Neural progenitor cell (in vitro differentiated cells): Measurements from ENCODE around the gene ARL16. TPM values are rescaled to one million over a fixed set of nuclear protein-coding genes. Genes with fewer than 3 reads are reported as not detected.

Experiments
- DNase-seq: peaks from one replicate; pipeline ENCODE4 v3.0.0-alpha.2; 2016; ENCODE audit warnings: low spot score
- H2AFZ ChIP-seq: fragments of 200-600 bp; sonication (generic); replicated peaks from 2 replicates; pipeline ENCODE4 v1.6.1; 2016; ENCODE audit warnings: antibody characterized with exemption
- H3F3A ChIP-seq: fragments of 200-600 bp; sonication (generic); 2 replicates; pipeline ENCODE4 v1.6.1; 2016; ENCODE audit warnings: antibody characterized with exemption, low read depth
- H3K27ac ChIP-seq: fragments of 200-600 bp; sonication (generic); 2 replicates; pipeline ENCODE4 v1.5.1; 2016; ENCODE audit warnings: mild to moderate bottlenecking
- H3K27me3 ChIP-seq: fragments of 200-600 bp; sonication (generic); 2 replicates; pipeline ENCODE4 v1.6.1; 2016; ENCODE audit warnings: mild to moderate bottlenecking, moderate library complexity
- H3K36me3 ChIP-seq: fragments of 200-600 bp; sonication (generic); 2 replicates; pipeline ENCODE4 v1.5.1; 2016
- H3K4me1 ChIP-seq: fragments of 200-600 bp; sonication (generic); 2 replicates; pipeline ENCODE4 v1.6.1; 2016; ENCODE audit warnings: mixed run types
- H3K4me2 ChIP-seq: fragments of 200-600 bp; sonication (generic); 2 replicates; pipeline ENCODE4 v1.6.1; 2016
- H3K4me3 ChIP-seq: fragments of 200-600 bp; sonication (generic); 2 replicates; pipeline ENCODE4 v1.5.1; 2016
- H3K79me2 ChIP-seq: fragments of 200-600 bp; sonication (generic); 2 replicates; pipeline ENCODE4 v1.6.1; 2016; ENCODE audit warnings: low read depth
- H3K9ac ChIP-seq: fragments of 200-600 bp; sonication (generic); 2 replicates; pipeline ENCODE4 v1.6.1; 2016
- H3K9me3 ChIP-seq: fragments of 200-600 bp; sonication (generic); 2 replicates; pipeline ENCODE4 v1.5.1; 2016; ENCODE audit warnings: low read depth
- H4K20me1 ChIP-seq: fragments of 200-600 bp; sonication (generic); 2 replicates; pipeline ENCODE4 v1.6.1; 2016; ENCODE audit warnings: low read depth
- H3K27ac Mint-ChIP-seq: 3 replicates; pipeline ENCODE4 v1.8.0; 2021; ENCODE audit warnings: mixed read lengths
- H3K27me3 Mint-ChIP-seq: 2 replicates; pipeline ENCODE4 v1.8.0; 2022; ENCODE audit warnings: low read depth, mild to moderate bottlenecking, inconsistent platforms, moderate library complexity, mixed read lengths; ENCODE audit not compliant: insufficient read depth
- H3K36me3 Mint-ChIP-seq: 3 replicates; pipeline ENCODE4 v1.8.0; 2021; ENCODE audit warnings: mixed read lengths
- H3K4me1 Mint-ChIP-seq: 3 replicates; pipeline ENCODE4 v1.8.0; 2021; ENCODE audit warnings: mixed read lengths
- H3K4me3 Mint-ChIP-seq: 3 replicates; pipeline ENCODE4 v1.8.0; 2021; ENCODE audit warnings: mild to moderate bottlenecking, moderate library complexity, mixed read lengths
- H3K9me3 Mint-ChIP-seq: 3 replicates; pipeline ENCODE4 v1.8.0; 2020; ENCODE audit warnings: mixed read lengths
- CTCF ChIP-seq: fragments of 200-600 bp; sonication (generic); IDR thresholded peaks from 2 replicates; pipeline ENCODE4 v1.5.1; 2017; ENCODE audit warnings: antibody characterized with exemption, mild to moderate bottlenecking
- EZH2 ChIP-seq: fragments of 200-600 bp; sonication (generic); IDR thresholded peaks from 2 replicates; pipeline ENCODE4 v1.6.1; 2017; ENCODE audit warnings: antibody characterized with exemption, mild to moderate bottlenecking, moderate library complexity
- EZH2phosphoT487 ChIP-seq: fragments of 200-600 bp; sonication (generic); IDR thresholded peaks from 2 replicates; pipeline ENCODE4 v1.6.1; 2017; ENCODE audit warnings: antibody characterized with exemption
- total RNA-seq: library from RNA; depleted of rRNA; stranded (reverse); fragments of >200 nt; gene quantifications from 2 replicates; pipeline ENCODE4 v1.2.3, GENCODE V29; 2015; ENCODE audit warnings: low replicate concordance

The ARL16 gene
- total RNA-seq, 1 donor from 2014 or later = 31.2 TPM

GRCh38 chr17:81688616-81689015 lies 5.0 kb upstream of the ARL16 start:
- H3K27ac Mint-ChIP-seq = no peak overlapping the region

GRCh38 chr17:81687770-81688541 lies 4.4 kb upstream of the ARL16 start:
- Histone ChIP-seq H3K4me3 (no peak overlapping the region), H2AFZ (no peak overlapping the region), H3K27me3 (no peaks in the 10 kb centered on the region), H3K9ac (no peak overlapping the region), H3F3A (no peaks in the 10 kb centered on the region), H3K4me2 (no peak overlapping the region), H3K36me3 (no peaks in the 10 kb centered on the region), H3K9me3 (no peaks in the 10 kb centered on the region), H4K20me1 (peaks cover 20% of the 10 kb centered on the region), H3K27ac (no peak overlapping the region), H3K4me1 (peaks cover 5% of the 10 kb centered on the region), H3K79me2 (peaks cover 33% of the 10 kb centered on the region)
- no peaks in the 10 kb centered on the region for H3K9me3 Mint-ChIP-seq
- no peak overlapping the region for H3K27ac Mint-ChIP-seq
- H3K27me3 Mint-ChIP-seq = peaks cover 7% of the 10 kb centered on the region
- H3K4me1 Mint-ChIP-seq = peaks cover 17% of the 10 kb centered on the region
- H3K36me3 Mint-ChIP-seq = peaks cover 16% of the 10 kb centered on the region
- DNase-seq = no peak
- TF ChIP-seq EZH2phosphoT487 (no peak), EZH2 (no peak), CTCF (no peak)
- H3K4me3 Mint-ChIP-seq = no peak overlapping the region

More at GRCh38 chr17:81688616-81689015, 5.0 kb upstream of the ARL16 start:
- Histone ChIP-seq H3K79me2 (peaks cover 28% of the 10 kb centered on the region), H3K9me3 (no peaks in the 10 kb centered on the region), H3K27me3 (no peaks in the 10 kb centered on the region), H3F3A (no peaks in the 10 kb centered on the region), H4K20me1 (peaks cover 20% of the 10 kb centered on the region), H3K4me2 (no peak overlapping the region), H3K27ac (no peak overlapping the region), H3K4me3 (no peak overlapping the region), H3K4me1 (peaks cover 5% of the 10 kb centered on the region), H3K36me3 (no peaks in the 10 kb centered on the region), H2AFZ (no peak overlapping the region), H3K9ac (no peak overlapping the region)
- Mint-ChIP-seq H3K9me3 (no peaks in the 10 kb centered on the region), H3K36me3 (peaks cover 16% of the 10 kb centered on the region), H3K4me1 (peaks cover 16% of the 10 kb centered on the region), H3K27me3 (peaks cover 7% of the 10 kb centered on the region), H3K4me3 (no peak overlapping the region)
- TF ChIP-seq EZH2phosphoT487 (no peak), EZH2 (no peak), CTCF (no peak)
- DNase-seq = no peak

- TF ChIP-seq EZH2phosphoT487 (no peak), CTCF (no peak), EZH2 (no peak)
- H3K4me1 ChIP-seq = peaks cover 10% of the 10 kb centered on the region
- peaks cover 7% of the 10 kb centered on the region for H3K27me3 Mint-ChIP-seq
- H3F3A ChIP-seq = no peaks in the 10 kb centered on the region
- no peak overlapping the region for H2AFZ ChIP-seq
- peaks cover 23% of the 10 kb centered on the region for H3K4me1 Mint-ChIP-seq
- no peaks in the 10 kb centered on the region for H3K9me3 ChIP-seq
- no peak overlapping the region for H3K27ac Mint-ChIP-seq
- H3K9me3 Mint-ChIP-seq = no peaks in the 10 kb centered on the region
- no peak overlapping the region for H3K4me3 ChIP-seq
- no peaks in the 10 kb centered on the region for H3K27me3 ChIP-seq
- H3K9ac ChIP-seq = no peak overlapping the region
- H3K4me3 Mint-ChIP-seq = no peak overlapping the region
- no peak for DNase-seq
- H3K27ac ChIP-seq = no peak overlapping the region
- H3K36me3 Mint-ChIP-seq = peaks cover 12% of the 10 kb centered on the region
- H3K36me3 ChIP-seq = no peaks in the 10 kb centered on the region
- no peak overlapping the region for H3K4me2 ChIP-seq
- peaks cover 27% of the 10 kb centered on the region for H4K20me1 ChIP-seq
- H3K79me2 ChIP-seq = peaks cover 46% of the 10 kb centered on the region
Observed at GRCh38 chr17:81686614-81687013, 3.0 kb upstream of the ARL16 start.
